HepG2 (cell line): ENCODE data around the gene NOP9. TPM values are rescaled to one million over a fixed set of nuclear protein-coding genes. Genes with fewer than 3 reads are reported as not detected.

ENCODE experiments used
- AGO2 ChIP-seq: fragments of 200-400 bp; formaldehyde crosslinking; optimal IDR thresholded peaks from 2 replicates; pipeline ENCODE3; 2017; ENCODE audit warnings: mild to moderate bottlenecking, low read depth, low read length, moderate library complexity
- AHR ChIP-seq: IDR thresholded peaks from 2 replicates; pipeline ENCODE4 v1.6.1; 2018; ENCODE audit warnings: missing genetic modification reagents, missing compliant biosample characterization
- CREBL2 ChIP-seq: sonication (generic); formaldehyde crosslinking; IDR thresholded peaks from 2 replicates; pipeline ENCODE4 v1.8.1; 2023; ENCODE audit warnings: missing genetic modification reagents, mild to moderate bottlenecking, borderline replicate concordance
- ELF1 ChIP-seq: sonication (generic); formaldehyde crosslinking; IDR thresholded peaks from 2 replicates; pipeline ENCODE4 v1.4.0; 2020; ENCODE audit warnings: missing genetic modification reagents
- ELF4 ChIP-seq: sonication (generic); formaldehyde crosslinking; IDR thresholded peaks from 2 replicates; pipeline ENCODE4 v1.5.0; 2020; ENCODE audit warnings: missing genetic modification reagents, mild to moderate bottlenecking, moderate library complexity, borderline replicate concordance
- HDAC1 ChIP-seq: sonication (generic); formaldehyde crosslinking; IDR thresholded peaks from 2 replicates; pipeline ENCODE4 v1.5.1; 2020; ENCODE audit warnings: mild to moderate bottlenecking, missing genetic modification reagents
- HOXA7 ChIP-seq: sonication (generic); formaldehyde crosslinking; IDR thresholded peaks from 2 replicates; pipeline ENCODE4 v1.8.1; 2022; ENCODE audit warnings: mild to moderate bottlenecking, missing genetic modification reagents, moderate library complexity
- KMT2A ChIP-seq: sonication (generic); formaldehyde crosslinking; IDR thresholded peaks from 2 replicates; pipeline ENCODE4 v1.4.0; 2020; ENCODE audit warnings: missing genetic modification reagents
- NONO ChIP-seq, 2 experiments: fragments of 450-650 bp in 1 of 2; sonication (generic) in 1 of 2; formaldehyde crosslinking in 1 of 2; IDR thresholded peaks in 1 of 2; conservative IDR thresholded peaks in 1 of 2; 2 replicates each; pipeline versions ENCODE4 v1.6.1 to v1.8.0; 2017 to 2022; ENCODE audit warnings: mild to moderate bottlenecking in 1 of 2, missing genetic modification reagents in 1 of 2, moderate library complexity in 1 of 2
- NR0B2 ChIP-seq: sonication (generic); formaldehyde crosslinking; IDR thresholded peaks from 2 replicates; pipeline ENCODE4 v1.4.0; 2020; ENCODE audit warnings: mild to moderate bottlenecking, missing genetic modification reagents
- NR2C2 ChIP-seq: sonication (generic); formaldehyde crosslinking; IDR thresholded peaks from 2 replicates; pipeline ENCODE4 v1.4.0; 2020; ENCODE audit warnings: missing genetic modification reagents, mild to moderate bottlenecking, moderate library complexity, borderline replicate concordance
- NR2F6 ChIP-seq, 2 experiments: IDR thresholded peaks; 2 replicates each; pipeline ENCODE4 v1.6.1; 2016; ENCODE audit warnings: antibody characterized with exemption in 1 of 2, mild to moderate bottlenecking in 1 of 2
- PAX8 ChIP-seq: sonication (generic); formaldehyde crosslinking; IDR thresholded peaks from 2 replicates; pipeline ENCODE4 v1.8.0; 2022; ENCODE audit warnings: mild to moderate bottlenecking, missing genetic modification reagents, borderline replicate concordance
- SIN3A ChIP-seq: IDR thresholded peaks from 2 replicates; pipeline ENCODE4 v1.6.1; 2011; ENCODE audit warnings: low read depth, mild to moderate bottlenecking, control low read depth, low read length, borderline replicate concordance
- SMC3 ChIP-seq: IDR thresholded peaks from 2 replicates; pipeline ENCODE4 v1.6.1; 2011; ENCODE audit warnings: low read length, improper control_type of control experiment
- SRY ChIP-seq: sonication (generic); formaldehyde crosslinking; IDR thresholded peaks from 2 replicates; pipeline ENCODE4 v1.8.0; 2022; ENCODE audit warnings: mild to moderate bottlenecking, missing genetic modification reagents
- SUZ12 ChIP-seq: fragments of 150-350 bp; IDR thresholded peaks from 2 replicates; pipeline ENCODE4 v1.6.1; 2014; ENCODE audit warnings: low read depth, low read length
- ZFP1 ChIP-seq: IDR thresholded peaks from 2 replicates; pipeline ENCODE4 v1.6.1; 2016
- ZNF124 ChIP-seq: sonication (generic); formaldehyde crosslinking; IDR thresholded peaks from 2 replicates; pipeline ENCODE4 v1.4.0; 2020; ENCODE audit warnings: missing genetic modification reagents
- ZNF138 ChIP-seq: sonication (generic); formaldehyde crosslinking; IDR thresholded peaks from 2 replicates; pipeline ENCODE4 v1.5.0; 2020; ENCODE audit warnings: mild to moderate bottlenecking, low read depth, missing genetic modification reagents
- ZNF30 ChIP-seq: sonication (generic); formaldehyde crosslinking; IDR thresholded peaks from 2 replicates; pipeline ENCODE4 v1.5.0; 2020; ENCODE audit warnings: mild to moderate bottlenecking, missing genetic modification reagents
- ZNF556 ChIP-seq: sonication (generic); formaldehyde crosslinking; IDR thresholded peaks from 2 replicates; pipeline ENCODE4 v1.4.0; 2020; ENCODE audit warnings: mild to moderate bottlenecking, missing genetic modification reagents, borderline replicate concordance
- ZNF589 ChIP-seq: sonication (generic); formaldehyde crosslinking; conservative IDR thresholded peaks from 2 replicates; pipeline ENCODE4 v1.8.0; 2022; ENCODE audit warnings: mild to moderate bottlenecking, moderate library complexity, missing genetic modification reagents
- ZNF616 ChIP-seq: sonication (generic); formaldehyde crosslinking; IDR thresholded peaks from 2 replicates; pipeline ENCODE4 v1.5.0; 2020; ENCODE audit warnings: low read depth, mild to moderate bottlenecking, missing genetic modification reagents
- polyA plus RNA-seq, 8 experiments: library from polyadenylated mRNA; depleted of rRNA in 3 of 8; stranded (reverse) in 7 of 8; unstranded in 1 of 8; fragments of >200 nt; fragmentation: Illumina TruSeq in 4 of 8; extraction: Trizol in 4 of 8; gene quantifications; 2 replicates each; pipeline versions ENCODE4 v1.2.1 to v1.2.3, GENCODE V29; 2011 to 2016; ENCODE audit warnings: low read depth in 4 of 8, missing spikeins in 1 of 8, mixed read lengths in 1 of 8; ENCODE audit not compliant: insufficient read depth in 1 of 8
- total RNA-seq, 5 experiments: library from RNA; depleted of rRNA; stranded (reverse); fragments of >200 nt; fragmentation: Illumina TruSeq; extraction: Trizol; gene quantifications; 2 replicates each; pipeline ENCODE4 v1.2.3, GENCODE V29; 2016; ENCODE audit warnings: low read depth in 1 of 5
- TF ChIP-seq, protein P1 (sequence below): sonication (generic); formaldehyde crosslinking; conservative IDR thresholded peaks from 2 replicates; pipeline ENCODE4 v1.4.0; 2020; ENCODE audit warnings: missing genetic modification reagents
- TF ChIP-seq, protein P2 (sequence below): sonication (generic); formaldehyde crosslinking; IDR thresholded peaks from 2 replicates; pipeline ENCODE4 v1.4.0; 2020; ENCODE audit warnings: mild to moderate bottlenecking, missing genetic modification reagents

Gene NOP9
- total and polyA plus RNA-seq, 2 of the 13 experiments (the other 11 are each of a cell fraction or from before 2014, with no cell fraction given), result 24.5 to 61.6 TPM

DNA sequence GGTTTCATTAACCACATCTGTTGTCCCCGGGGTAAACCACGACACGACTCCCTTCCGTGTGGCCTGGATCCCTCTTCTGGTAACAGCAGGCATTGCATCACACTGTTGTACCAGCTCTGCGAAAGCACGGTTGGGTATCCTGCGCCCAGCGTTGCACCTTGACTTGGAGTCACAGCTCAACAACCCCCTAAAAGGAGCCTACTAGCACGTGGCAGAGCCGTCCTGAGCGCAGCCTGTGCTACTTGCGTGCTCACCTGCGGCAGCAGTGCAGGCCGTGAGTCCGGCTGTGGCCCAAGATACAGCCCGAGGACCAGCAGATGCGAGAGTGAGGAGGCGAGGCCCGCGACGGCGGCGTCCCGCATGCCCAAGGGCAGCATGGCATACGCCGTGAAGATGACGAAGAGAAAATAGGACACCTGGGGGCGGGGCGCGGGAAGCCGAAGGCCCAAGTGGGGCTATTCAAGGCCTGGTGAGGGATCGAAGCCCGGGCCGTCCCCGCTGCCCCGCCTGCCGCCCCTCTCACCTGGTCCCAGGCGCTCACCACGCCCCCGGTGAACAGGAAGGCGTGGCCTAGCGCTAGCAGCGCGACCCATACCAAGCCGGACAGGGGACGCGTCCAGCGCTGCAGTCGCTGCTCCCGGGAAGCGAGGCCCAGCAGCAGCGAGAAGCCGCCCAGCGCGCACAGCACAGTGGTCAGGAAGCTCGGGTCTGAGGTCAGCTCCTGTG, 32.8 kb downstream of the NOP9 start (continued):
- TF ChIP-seq NR0B2 (CRISPR knock-in tag), result peak; percentile 96
- peak; percentile 90 for TF ChIP-seq ZNF124 (CRISPR knock-in tag)
- peak; percentile 88 for TF ChIP-seq SMC3
- no peak for TF ChIP-seq SIN3A
- no peak for TF ChIP-seq AGO2
- no peak for TF ChIP-seq SUZ12
- peak; percentile 83; the same call in 1 of the 2 replicates for TF ChIP-seq ZFP1 (CRISPR knock-in tag)
- TF ChIP-seq, protein P1, sequence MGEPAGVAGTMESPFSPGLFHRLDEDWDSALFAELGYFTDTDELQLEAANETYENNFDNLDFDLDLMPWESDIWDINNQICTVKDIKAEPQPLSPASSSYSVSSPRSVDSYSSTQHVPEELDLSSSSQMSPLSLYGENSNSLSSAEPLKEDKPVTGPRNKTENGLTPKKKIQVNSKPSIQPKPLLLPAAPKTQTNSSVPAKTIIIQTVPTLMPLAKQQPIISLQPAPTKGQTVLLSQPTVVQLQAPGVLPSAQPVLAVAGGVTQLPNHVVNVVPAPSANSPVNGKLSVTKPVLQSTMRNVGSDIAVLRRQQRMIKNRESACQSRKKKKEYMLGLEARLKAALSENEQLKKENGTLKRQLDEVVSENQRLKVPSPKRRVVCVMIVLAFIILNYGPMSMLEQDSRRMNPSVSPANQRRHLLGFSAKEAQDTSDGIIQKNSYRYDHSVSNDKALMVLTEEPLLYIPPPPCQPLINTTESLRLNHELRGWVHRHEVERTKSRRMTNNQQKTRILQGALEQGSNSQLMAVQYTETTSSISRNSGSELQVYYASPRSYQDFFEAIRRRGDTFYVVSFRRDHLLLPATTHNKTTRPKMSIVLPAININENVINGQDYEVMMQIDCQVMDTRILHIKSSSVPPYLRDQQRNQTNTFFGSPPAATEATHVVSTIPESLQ (CRISPR knock-in tag), result no peak
- 0 out of 2 replicates have a peak, but pooled peaks have one; percentile 98 for TF ChIP-seq AHR (CRISPR knock-in tag)
- TF ChIP-seq NONO (IDR thresholded peaks at IDR 0.05), result no peak
- peak; percentile 93 for TF ChIP-seq NONO (CRISPR knock-in tag; conservative IDR thresholded peaks at IDR 0.05)
- peak; percentile 78 for TF ChIP-seq NR2C2 (CRISPR knock-in tag)
- TF ChIP-seq ELF4 (CRISPR knock-in tag), result no peak
- peak; percentile 97; the same call in 1 of the 2 replicates for TF ChIP-seq CREBL2 (CRISPR knock-in tag)
- peak; percentile 99 for TF ChIP-seq ZNF30
- peak; percentile 99 for TF ChIP-seq PAX8 (CRISPR knock-in tag)
- peak; percentile 96 for TF ChIP-seq ZNF589 (CRISPR knock-in tag)
- TF ChIP-seq HOXA7 (CRISPR knock-in tag), result peak; percentile 93; the same call in 1 of the 2 replicates
- TF ChIP-seq ZNF138 (CRISPR knock-in tag), result peak; percentile 95; the same call in 1 of the 2 replicates
- peak; percentile 82 for TF ChIP-seq HDAC1
- peak; percentile 65 for TF ChIP-seq ELF1 (CRISPR knock-in tag)
- peak; percentile 93; the same call in 1 of the 2 replicates for TF ChIP-seq ZNF556
- no peak for TF ChIP-seq NR2F6 (IDR thresholded peaks at IDR 0.05)
- TF ChIP-seq NR2F6 (CRISPR knock-in tag; IDR thresholded peaks at IDR 0.05), result peak; percentile 33; the same call in 1 of the 2 replicates
- peak; percentile 92; the same call in 1 of the 2 replicates for TF ChIP-seq ZNF616 (CRISPR knock-in tag)
- TF ChIP-seq KMT2A (CRISPR knock-in tag), result peak; percentile 63; the same call in 1 of the 2 replicates
- TF ChIP-seq, protein P2, sequence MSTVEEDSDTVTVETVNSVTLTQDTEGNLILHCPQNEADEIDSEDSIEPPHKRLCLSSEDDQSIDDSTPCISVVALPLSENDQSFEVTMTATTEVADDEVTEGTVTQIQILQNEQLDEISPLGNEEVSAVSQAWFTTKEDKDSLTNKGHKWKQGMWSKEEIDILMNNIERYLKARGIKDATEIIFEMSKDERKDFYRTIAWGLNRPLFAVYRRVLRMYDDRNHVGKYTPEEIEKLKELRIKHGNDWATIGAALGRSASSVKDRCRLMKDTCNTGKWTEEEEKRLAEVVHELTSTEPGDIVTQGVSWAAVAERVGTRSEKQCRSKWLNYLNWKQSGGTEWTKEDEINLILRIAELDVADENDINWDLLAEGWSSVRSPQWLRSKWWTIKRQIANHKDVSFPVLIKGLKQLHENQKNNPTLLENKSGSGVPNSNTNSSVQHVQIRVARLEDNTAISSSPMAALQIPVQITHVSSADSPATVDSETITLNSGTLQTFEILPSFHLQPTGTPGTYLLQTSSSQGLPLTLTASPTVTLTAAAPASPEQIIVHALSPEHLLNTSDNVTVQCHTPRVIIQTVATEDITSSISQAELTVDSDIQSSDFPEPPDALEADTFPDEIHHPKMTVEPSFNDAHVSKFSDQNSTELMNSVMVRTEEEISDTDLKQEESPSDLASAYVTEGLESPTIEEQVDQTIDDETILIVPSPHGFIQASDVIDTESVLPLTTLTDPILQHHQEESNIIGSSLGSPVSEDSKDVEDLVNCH (CRISPR knock-in tag), result peak; percentile 95; the same call in 1 of the 2 replicates
- TF ChIP-seq SRY (CRISPR knock-in tag), result peak; percentile 95
